HEK293 (cell line): ENCODE results near the gene PPEF1.

ENCODE experiments used
- REPIN1 ChIP-seq: fragments of 450-650 bp; formaldehyde crosslinking; IDR thresholded peaks from 2 replicates; pipeline ENCODE4 v1.5.1; 2017; ENCODE audit warnings: missing biosample characterization, missing genetic modification characterization, low read depth
- SETDB1 ChIP-seq: IDR thresholded peaks from one replicate; pipeline ENCODE4 v1.6.1; 2017; ENCODE audit warnings: mild to moderate bottlenecking, low read length, moderate library complexity, mixed read lengths; ENCODE audit not compliant: insufficient read length
- YY1 ChIP-seq: fragments of 450-650 bp; formaldehyde crosslinking; IDR thresholded peaks from 2 replicates; pipeline ENCODE4 v1.5.1; 2018; ENCODE audit warnings: missing biosample characterization, missing genetic modification characterization
- ZBTB7A ChIP-seq: fragments of 450-650 bp; formaldehyde crosslinking; IDR thresholded peaks from 2 replicates; pipeline ENCODE4 v1.5.1; 2016; ENCODE audit warnings: low read depth, missing biosample characterization, missing genetic modification characterization
- ZNF184 ChIP-seq: fragments of 450-650 bp; IDR thresholded peaks from 2 replicates; pipeline ENCODE4 v1.5.1; 2018; ENCODE audit warnings: missing biosample characterization, mild to moderate bottlenecking, missing genetic modification characterization
- ZNF292 ChIP-seq: fragments of 450-650 bp; formaldehyde crosslinking; IDR thresholded peaks from 2 replicates; pipeline ENCODE4 v1.5.1; 2016; ENCODE audit warnings: low read depth, missing biosample characterization, missing genetic modification characterization, borderline replicate concordance
- ZNF558 ChIP-seq: fragments of 450-650 bp; formaldehyde crosslinking; IDR thresholded peaks from 2 replicates; pipeline ENCODE4 v1.5.1; 2016; ENCODE audit warnings: missing biosample characterization, missing genetic modification characterization
- ZNF768 ChIP-seq: fragments of 450-650 bp; formaldehyde crosslinking; IDR thresholded peaks from 2 replicates; pipeline ENCODE4 v1.5.1; 2018; ENCODE audit warnings: missing biosample characterization, mild to moderate bottlenecking, missing genetic modification characterization
- TF ChIP-seq, protein P1 (sequence below): fragments of 450-650 bp; formaldehyde crosslinking; IDR thresholded peaks from 2 replicates; pipeline ENCODE4 v1.5.1; 2016; ENCODE audit warnings: missing biosample characterization, missing genetic modification characterization
- TF ChIP-seq, protein P2 (sequence below): fragments of 450-650 bp; formaldehyde crosslinking; IDR thresholded peaks from 2 replicates; pipeline ENCODE4 v1.5.1; 2016; ENCODE audit warnings: missing biosample characterization, missing genetic modification characterization
- TF ChIP-seq, protein P3 (sequence below): fragments of 450-650 bp; formaldehyde crosslinking; IDR thresholded peaks from 2 replicates; pipeline ENCODE4 v1.5.1; 2017; ENCODE audit warnings: missing biosample characterization, mild to moderate bottlenecking, missing genetic modification characterization, moderate library complexity

DNA sequence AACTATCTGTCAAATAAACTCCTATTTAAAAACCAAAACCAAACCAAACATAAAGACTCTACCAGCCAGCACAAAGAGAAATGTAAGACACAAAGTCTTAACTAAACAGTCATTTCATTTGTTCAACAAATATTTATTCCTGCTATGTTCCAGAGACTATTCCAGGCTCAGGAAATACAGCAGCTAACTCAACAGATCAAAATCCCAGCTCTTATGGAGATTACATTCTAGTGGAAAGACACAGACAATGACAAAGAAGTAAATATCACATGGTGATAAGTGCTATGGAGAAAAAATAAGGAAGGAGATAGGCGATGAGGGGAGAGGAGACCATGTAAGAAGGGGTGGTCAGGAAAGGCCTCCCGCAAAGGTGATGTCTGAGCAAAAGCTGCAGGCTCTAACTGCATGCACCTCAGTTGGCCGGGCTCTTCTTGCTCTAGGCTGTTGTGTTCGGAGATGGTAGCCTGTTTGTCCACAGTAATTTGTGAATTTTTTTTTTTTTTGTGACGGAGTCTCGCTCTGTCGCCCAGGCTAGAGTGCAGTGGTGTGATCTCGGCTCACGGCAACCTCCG lies 15.1 kb downstream of the PPEF1 start:
- TF ChIP-seq ZNF184 (tag by site-specific recombination) (no peak), ZNF768 (tag by site-specific recombination) (no peak), ZBTB7A (no peak), YY1 (tag by site-specific recombination) (no peak), ZNF558 (tag by site-specific recombination) (no peak), SETDB1 (no peak), REPIN1 (tag by site-specific recombination) (no peak), ZNF292 (tag by site-specific recombination) (no peak)
- TF ChIP-seq, protein P1, sequence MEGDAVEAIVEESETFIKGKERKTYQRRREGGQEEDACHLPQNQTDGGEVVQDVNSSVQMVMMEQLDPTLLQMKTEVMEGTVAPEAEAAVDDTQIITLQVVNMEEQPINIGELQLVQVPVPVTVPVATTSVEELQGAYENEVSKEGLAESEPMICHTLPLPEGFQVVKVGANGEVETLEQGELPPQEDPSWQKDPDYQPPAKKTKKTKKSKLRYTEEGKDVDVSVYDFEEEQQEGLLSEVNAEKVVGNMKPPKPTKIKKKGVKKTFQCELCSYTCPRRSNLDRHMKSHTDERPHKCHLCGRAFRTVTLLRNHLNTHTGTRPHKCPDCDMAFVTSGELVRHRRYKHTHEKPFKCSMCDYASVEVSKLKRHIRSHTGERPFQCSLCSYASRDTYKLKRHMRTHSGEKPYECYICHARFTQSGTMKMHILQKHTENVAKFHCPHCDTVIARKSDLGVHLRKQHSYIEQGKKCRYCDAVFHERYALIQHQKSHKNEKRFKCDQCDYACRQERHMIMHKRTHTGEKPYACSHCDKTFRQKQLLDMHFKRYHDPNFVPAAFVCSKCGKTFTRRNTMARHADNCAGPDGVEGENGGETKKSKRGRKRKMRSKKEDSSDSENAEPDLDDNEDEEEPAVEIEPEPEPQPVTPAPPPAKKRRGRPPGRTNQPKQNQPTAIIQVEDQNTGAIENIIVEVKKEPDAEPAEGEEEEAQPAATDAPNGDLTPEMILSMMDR (tag by site-specific recombination) = no peak
- TF ChIP-seq, protein P2, sequence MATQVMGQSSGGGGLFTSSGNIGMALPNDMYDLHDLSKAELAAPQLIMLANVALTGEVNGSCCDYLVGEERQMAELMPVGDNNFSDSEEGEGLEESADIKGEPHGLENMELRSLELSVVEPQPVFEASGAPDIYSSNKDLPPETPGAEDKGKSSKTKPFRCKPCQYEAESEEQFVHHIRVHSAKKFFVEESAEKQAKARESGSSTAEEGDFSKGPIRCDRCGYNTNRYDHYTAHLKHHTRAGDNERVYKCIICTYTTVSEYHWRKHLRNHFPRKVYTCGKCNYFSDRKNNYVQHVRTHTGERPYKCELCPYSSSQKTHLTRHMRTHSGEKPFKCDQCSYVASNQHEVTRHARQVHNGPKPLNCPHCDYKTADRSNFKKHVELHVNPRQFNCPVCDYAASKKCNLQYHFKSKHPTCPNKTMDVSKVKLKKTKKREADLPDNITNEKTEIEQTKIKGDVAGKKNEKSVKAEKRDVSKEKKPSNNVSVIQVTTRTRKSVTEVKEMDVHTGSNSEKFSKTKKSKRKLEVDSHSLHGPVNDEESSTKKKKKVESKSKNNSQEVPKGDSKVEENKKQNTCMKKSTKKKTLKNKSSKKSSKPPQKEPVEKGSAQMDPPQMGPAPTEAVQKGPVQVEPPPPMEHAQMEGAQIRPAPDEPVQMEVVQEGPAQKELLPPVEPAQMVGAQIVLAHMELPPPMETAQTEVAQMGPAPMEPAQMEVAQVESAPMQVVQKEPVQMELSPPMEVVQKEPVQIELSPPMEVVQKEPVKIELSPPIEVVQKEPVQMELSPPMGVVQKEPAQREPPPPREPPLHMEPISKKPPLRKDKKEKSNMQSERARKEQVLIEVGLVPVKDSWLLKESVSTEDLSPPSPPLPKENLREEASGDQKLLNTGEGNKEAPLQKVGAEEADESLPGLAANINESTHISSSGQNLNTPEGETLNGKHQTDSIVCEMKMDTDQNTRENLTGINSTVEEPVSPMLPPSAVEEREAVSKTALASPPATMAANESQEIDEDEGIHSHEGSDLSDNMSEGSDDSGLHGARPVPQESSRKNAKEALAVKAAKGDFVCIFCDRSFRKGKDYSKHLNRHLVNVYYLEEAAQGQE (tag by site-specific recombination) = no peak
- TF ChIP-seq, protein P3, sequence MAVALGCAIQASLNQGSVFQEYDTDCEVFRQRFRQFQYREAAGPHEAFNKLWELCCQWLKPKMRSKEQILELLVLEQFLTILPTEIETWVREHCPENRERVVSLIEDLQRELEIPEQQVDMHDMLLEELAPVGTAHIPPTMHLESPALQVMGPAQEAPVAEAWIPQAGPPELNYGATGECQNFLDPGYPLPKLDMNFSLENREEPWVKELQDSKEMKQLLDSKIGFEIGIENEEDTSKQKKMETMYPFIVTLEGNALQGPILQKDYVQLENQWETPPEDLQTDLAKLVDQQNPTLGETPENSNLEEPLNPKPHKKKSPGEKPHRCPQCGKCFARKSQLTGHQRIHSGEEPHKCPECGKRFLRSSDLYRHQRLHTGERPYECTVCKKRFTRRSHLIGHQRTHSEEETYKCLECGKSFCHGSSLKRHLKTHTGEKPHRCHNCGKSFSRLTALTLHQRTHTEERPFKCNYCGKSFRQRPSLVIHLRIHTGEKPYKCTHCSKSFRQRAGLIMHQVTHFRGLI (tag by site-specific recombination) = no peak
